Measurements from ENCODE around the gene GORASP1.

The GORASP1 gene

GRCh38 chr3:39051649-39052561, 55.5 kb downstream of the GORASP1 start, which contains the start of the genes SCN11A and WDR48:
TSS of gene SCN11A (minus strand) at chr3:39051944. CDS start at chr3:38950362, 101,582 bp downstream.
TSS of gene WDR48 (plus strand) at chr3:39052016. CDS start at chr3:39052026, 10 bp downstream.
- Histone ChIP-seq H3K4me1 (ENCODE audit: control insufficient read depth, insufficient read depth, low read length) (0 out of 2 replicates have a peak, but pooled peaks cover 5% of the 10 kb centered on the region), H3K4me3 (ENCODE audit: low read depth, low read length) (peak within 1 kb of the TSS; percentile 91), H3K9ac (ENCODE audit: low read length) (peak within 1 kb of the TSS; percentile 91), H3K27me3 (ENCODE audit: control insufficient read depth, insufficient read depth, low read length) (no peaks in the 10 kb centered on the region), H3K27ac (ENCODE audit: low read depth, low read length) (peak within 1 kb of the TSS; percentile 87), H3K9me3 (ENCODE audit: control insufficient read depth, insufficient read depth, low read depth, low read length) (no peaks in the 10 kb centered on the region), H3K36me3 (ENCODE audit: control insufficient read depth, insufficient read depth, low read length) (no peaks in the 10 kb centered on the region)

GRCh38 chr3:39050029-39050428, 57.4 kb downstream of the GORASP1 start:
- no peak overlapping the region for H3K27ac ChIP-seq (ENCODE audit: low read depth, low read length)
- no peak overlapping the region for H3K4me3 ChIP-seq (ENCODE audit: low read depth, low read length)
- H3K4me1 ChIP-seq (ENCODE audit: control insufficient read depth, insufficient read depth, low read length): 0 out of 2 replicates have a peak, but pooled peaks cover 5% of the 10 kb centered on the region
- H3K9ac ChIP-seq (ENCODE audit: low read length): no peak overlapping the region
- H3K9me3 ChIP-seq (ENCODE audit: control insufficient read depth, insufficient read depth, low read depth, low read length): no peaks in the 10 kb centered on the region
- H3K27me3 ChIP-seq (ENCODE audit: control insufficient read depth, insufficient read depth, low read length): no peaks in the 10 kb centered on the region
- H3K36me3 ChIP-seq (ENCODE audit: control insufficient read depth, insufficient read depth, low read length): no peaks in the 10 kb centered on the region
